Kidney (tissue), 14 donors: ENCODE measurements around the gene KRTAP9-4. TPM values are rescaled to one million over a fixed set of nuclear protein-coding genes. Genes with fewer than 3 reads are reported as not detected.
"Not testable (repeated sequence)": the region's sequence is repeated elsewhere in the genome, so short reads cannot be mapped to it uniquely, and the experiment has no call there.

Source experiments
- DNase-seq, 5 donors: peaks; one replicate each; pipeline ENCODE4 v3.0.0-alpha.2; 2013 to 2020
- FAIRE-seq: peaks from 2 replicates; lab custom pipeline; 2012; peaks lifted over from hg19 to GRCh38; lab: Jason Lieb, UNC
- H3K27ac ChIP-seq, 2 donors: one replicate each; pipeline ENCODE4 v1.7.0; 2013; ENCODE audit warnings: low read depth in 2 of 2, low read length in 2 of 2, inconsistent platforms in 1 of 2
- H3K27me3 ChIP-seq: one replicate; pipeline ENCODE4 v1.7.1; 2013; ENCODE audit warnings: low read length, inconsistent platforms; ENCODE audit not compliant: control insufficient read depth, insufficient read depth
- H3K36me3 ChIP-seq, 3 donors: one replicate each; pipeline versions ENCODE4 v1.7.0 to v1.7.1; 2013; ENCODE audit warnings: low read length in 3 of 3, control low read depth in 1 of 3, inconsistent platforms in 1 of 3; ENCODE audit not compliant: insufficient read depth in 3 of 3, control insufficient read depth in 2 of 3
- H3K4me1 ChIP-seq, 3 donors: one replicate each; pipeline versions ENCODE4 v1.7.0 to v1.7.1; 2013; ENCODE audit warnings: low read length in 3 of 3, inconsistent platforms in 1 of 3, low read depth in 1 of 3; ENCODE audit not compliant: control insufficient read depth in 2 of 3, insufficient read depth in 2 of 3
- H3K4me3 ChIP-seq, 3 donors: one replicate each; pipeline versions ENCODE4 v1.7.0 to v1.8.1; 2013; ENCODE audit warnings: low read length in 3 of 3, control low read depth in 1 of 3, inconsistent platforms in 1 of 3
- H3K9ac ChIP-seq, 3 donors: one replicate each; pipeline versions ENCODE4 v1.7.0 to v1.7.1; 2013; ENCODE audit warnings: low read length in 3 of 3, control low read depth in 1 of 3, inconsistent platforms in 1 of 3
- H3K9me3 ChIP-seq, 3 donors: one replicate each; pipeline versions ENCODE4 v1.7.0 to v1.7.1; 2013; ENCODE audit warnings: low read length in 3 of 3, control low read depth in 1 of 3, inconsistent platforms in 1 of 3; ENCODE audit not compliant: control insufficient read depth in 2 of 3, insufficient read depth in 1 of 3
- CTCF ChIP-seq: IDR thresholded peaks from 3 replicates; pipeline ENCODE4 v1.5.1; 2012; ENCODE audit warnings: mild to moderate bottlenecking, moderate library complexity, borderline replicate concordance; ENCODE audit not compliant: insufficient read depth; ENCODE audit errors: extremely low read depth
- intact Hi-C: fragments of 100-400 bp; cut with DNase I; formaldehyde crosslinking; loops from one replicate; pipeline ENCODE4 v1.11.1; 2022
- polyA plus RNA-seq: library from polyadenylated mRNA; stranded (reverse); fragments of 350-450 nt; fragmentation: Illumina TruSeq; extraction: RNeasy Lipid Tissue Mini Kit (QIAGEN cat#74804); gene quantifications from one replicate; pipeline ENCODE4 v1.2.3, GENCODE V29; 2014; ENCODE audit warnings: low read depth, low replicate concordance; ENCODE audit not compliant: insufficient read depth
- total RNA-seq: library from RNA; stranded (reverse); fragmentation: NEBNext Ultra II Directional; extraction: Animal tissue kit (Norgen Biotek cat#: 25700); gene quantifications from one replicate; pipeline ENCODE4 v1.2.1, GENCODE V29; 2021
- donor health status: control.
- donor health status: control.
- donor health status: control.
- donor health status: control.
- donor health status: control.
- donor health status: DM: yes; HTN: yes; CAD: no.
- donor health status: Normal renal cell carcinoma (clear cell type).

Gene KRTAP9-4
- total and polyA plus RNA-seq, 2 donors from 2014 or later: not detected

DNA sequence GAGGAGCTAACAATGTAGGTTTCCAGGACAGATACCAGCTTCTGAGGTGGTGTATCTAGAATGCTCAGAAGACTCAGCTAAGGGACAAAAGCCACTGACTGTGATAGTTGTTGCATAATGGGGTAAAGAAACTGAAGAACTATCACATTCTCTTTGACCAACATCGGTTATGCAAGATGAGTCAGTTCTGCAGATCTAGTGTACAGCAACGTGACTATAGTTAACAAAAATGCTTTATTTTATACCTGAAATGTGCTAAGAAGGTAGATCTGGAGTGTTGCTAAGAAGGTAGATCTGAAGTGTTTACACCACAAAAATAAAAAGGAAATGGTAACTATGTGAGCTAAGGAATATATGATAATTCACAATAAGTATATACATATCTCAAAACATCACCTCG lies 18.2 kb downstream of the KRTAP9-4 start:
- DNase-seq (no peak), FAIRE-seq (no peak)
- intact Hi-C loops: no loop called here
- H3K9me3 ChIP-seq: no peaks in the 10 kb centered on the region
- H3K4me3 ChIP-seq: no peak overlapping the region
- H3K4me1 ChIP-seq: no peaks in the 10 kb centered on the region
- no peak overlapping the region for H3K9ac ChIP-seq
- H3K27me3 ChIP-seq: no peaks in the 10 kb centered on the region
- no peaks in the 10 kb centered on the region for H3K36me3 ChIP-seq
- H3K27ac ChIP-seq: no peak overlapping the region
- no peak for TF ChIP-seq CTCF

GRCh38 chr17:41271323-41271722 lies 21.8 kb downstream of the KRTAP9-4 start:
- H3K27ac ChIP-seq, H3K9me3 ChIP-seq, DNase-seq, FAIRE-seq, intact Hi-C loops, H3K9ac ChIP-seq, H3K4me1 ChIP-seq, H3K36me3 ChIP-seq, H3K27me3 ChIP-seq, H3K4me3 ChIP-seq: not testable (repeated sequence)

GRCh38 chr17:41271858-41272257 lies 22.4 kb downstream of the KRTAP9-4 start:
- no peak for FAIRE-seq
- TF ChIP-seq CTCF: no peak

GRCh38 chr17:41275648-41276190 lies 26.2 kb downstream of the KRTAP9-4 start, which contains the start of gene KRTAP9-7:
Gene KRTAP9-7, plus strand, starts transcription at chr17:41275698. Its CDS starts 0 bp downstream, at chr17:41275698.
- DNase-seq, H3K36me3 ChIP-seq: not testable (repeated sequence)

More at GRCh38 chr17:41271858-41272257, 22.4 kb downstream of the KRTAP9-4 start:
- intact Hi-C loops: no loop called here
- H3K9me3 ChIP-seq: no peaks in the 10 kb centered on the region
- no peak for DNase-seq
- H3K4me1 ChIP-seq: no peaks in the 10 kb centered on the region
- H3K36me3 ChIP-seq: no peaks in the 10 kb centered on the region
- no peak overlapping the region for H3K9ac ChIP-seq
- H3K27me3 ChIP-seq: no peaks in the 10 kb centered on the region
- no peak overlapping the region for H3K27ac ChIP-seq
- no peak overlapping the region for H3K4me3 ChIP-seq

More at GRCh38 chr17:41275648-41276190, 26.2 kb downstream of the KRTAP9-4 start, which contains the start of gene KRTAP9-7:
- FAIRE-seq, H3K27ac ChIP-seq, H3K4me3 ChIP-seq, H3K4me1 ChIP-seq, intact Hi-C loops, H3K9me3 ChIP-seq, H3K9ac ChIP-seq, H3K27me3 ChIP-seq: not testable (repeated sequence)
